WTC11 (cell line): Measurements from ENCODE around the gene CDH2.

Source experiments
- CTCF ChIP-seq: fragments of 200-600 bp; IDR thresholded peaks from 2 replicates; pipeline ENCODE4 v1.8.0; 2022; ENCODE audit warnings: antibody characterized with exemption
- FOXP4 ChIP-seq: sonication (generic); formaldehyde crosslinking; IDR thresholded peaks from 2 replicates; pipeline ENCODE4 v1.8.0; 2022; ENCODE audit warnings: mild to moderate bottlenecking, missing genetic modification reagents
- JUN ChIP-seq: sonication (generic); formaldehyde crosslinking; IDR thresholded peaks from 2 replicates; pipeline ENCODE4 v1.8.0; 2023; ENCODE audit warnings: mild to moderate bottlenecking, missing genetic modification reagents
- ZNF263 ChIP-seq: sonication (generic); formaldehyde crosslinking; IDR thresholded peaks from 2 replicates; pipeline ENCODE4 v1.8.1; 2022; ENCODE audit warnings: low read depth, mild to moderate bottlenecking, moderate library complexity, missing genetic modification reagents

- TF ChIP-seq FOXP4 (CRISPR knock-in tag) (no peak), CTCF (no peak), JUN (no peak), ZNF263 (no peak)
These were observed 21.7 kb upstream of the CDH2 start for GRCh38 chr18:28198620-28199019.
